GM12874 (cell line): ENCODE data around the gene MRPS27.

Source experiments
- TF ChIP-seq, protein P1 (sequence below): IDR thresholded peaks from 2 replicates; pipeline ENCODE4 v1.5.1; 2011; ENCODE audit warnings: low read depth, mild to moderate bottlenecking, control low read depth, low read length, moderate library complexity; ENCODE audit not compliant: insufficient read depth

The MRPS27 gene

GRCh38 chr5:72185496-72186329 lies 134.3 kb downstream of the MRPS27 start:
- TF ChIP-seq, protein P1, sequence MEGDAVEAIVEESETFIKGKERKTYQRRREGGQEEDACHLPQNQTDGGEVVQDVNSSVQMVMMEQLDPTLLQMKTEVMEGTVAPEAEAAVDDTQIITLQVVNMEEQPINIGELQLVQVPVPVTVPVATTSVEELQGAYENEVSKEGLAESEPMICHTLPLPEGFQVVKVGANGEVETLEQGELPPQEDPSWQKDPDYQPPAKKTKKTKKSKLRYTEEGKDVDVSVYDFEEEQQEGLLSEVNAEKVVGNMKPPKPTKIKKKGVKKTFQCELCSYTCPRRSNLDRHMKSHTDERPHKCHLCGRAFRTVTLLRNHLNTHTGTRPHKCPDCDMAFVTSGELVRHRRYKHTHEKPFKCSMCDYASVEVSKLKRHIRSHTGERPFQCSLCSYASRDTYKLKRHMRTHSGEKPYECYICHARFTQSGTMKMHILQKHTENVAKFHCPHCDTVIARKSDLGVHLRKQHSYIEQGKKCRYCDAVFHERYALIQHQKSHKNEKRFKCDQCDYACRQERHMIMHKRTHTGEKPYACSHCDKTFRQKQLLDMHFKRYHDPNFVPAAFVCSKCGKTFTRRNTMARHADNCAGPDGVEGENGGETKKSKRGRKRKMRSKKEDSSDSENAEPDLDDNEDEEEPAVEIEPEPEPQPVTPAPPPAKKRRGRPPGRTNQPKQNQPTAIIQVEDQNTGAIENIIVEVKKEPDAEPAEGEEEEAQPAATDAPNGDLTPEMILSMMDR = no peak

DNA sequence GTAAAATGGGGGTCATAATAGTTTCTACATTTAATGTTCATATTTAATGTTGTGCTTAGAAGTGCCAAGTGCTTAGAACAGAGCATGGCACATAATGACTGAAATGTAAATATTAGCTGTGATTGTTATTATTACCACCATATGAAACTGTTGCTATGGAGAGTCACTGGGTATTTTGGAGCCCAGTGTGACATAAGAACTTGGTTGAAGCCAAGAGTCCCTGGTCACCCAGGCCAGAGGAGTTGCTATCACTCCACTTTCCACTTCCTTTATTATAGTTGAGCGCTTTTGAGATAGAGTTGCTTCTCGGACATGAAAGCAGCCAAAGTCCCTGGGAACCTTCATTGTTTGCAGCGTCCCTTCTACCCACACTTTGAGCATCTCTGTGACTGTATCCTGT lies 135.6 kb downstream of the MRPS27 start:
- TF ChIP-seq, protein P1 = no peak

DNA sequence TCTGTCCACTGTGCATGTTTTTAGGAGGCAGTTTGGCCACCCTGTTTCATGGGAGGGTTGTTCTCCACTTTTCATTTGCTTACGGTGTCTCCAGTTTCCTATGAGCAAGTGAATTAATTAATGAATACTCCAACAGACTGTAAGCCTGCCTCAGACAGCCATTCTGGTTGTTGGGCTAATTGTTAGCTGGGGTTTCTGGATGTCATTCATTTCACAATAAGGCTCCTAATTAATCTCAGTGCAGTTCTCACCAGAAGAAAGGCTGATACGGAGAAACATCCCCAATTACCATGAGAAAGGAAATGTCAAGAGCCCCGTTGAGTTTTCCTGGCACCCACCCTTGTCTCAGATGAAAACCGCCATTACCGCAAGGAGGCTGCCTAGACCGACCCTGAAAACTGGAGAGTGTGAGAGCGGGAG lies 136.9 kb downstream of the MRPS27 start:
- TF ChIP-seq, protein P1 = no peak

DNA sequence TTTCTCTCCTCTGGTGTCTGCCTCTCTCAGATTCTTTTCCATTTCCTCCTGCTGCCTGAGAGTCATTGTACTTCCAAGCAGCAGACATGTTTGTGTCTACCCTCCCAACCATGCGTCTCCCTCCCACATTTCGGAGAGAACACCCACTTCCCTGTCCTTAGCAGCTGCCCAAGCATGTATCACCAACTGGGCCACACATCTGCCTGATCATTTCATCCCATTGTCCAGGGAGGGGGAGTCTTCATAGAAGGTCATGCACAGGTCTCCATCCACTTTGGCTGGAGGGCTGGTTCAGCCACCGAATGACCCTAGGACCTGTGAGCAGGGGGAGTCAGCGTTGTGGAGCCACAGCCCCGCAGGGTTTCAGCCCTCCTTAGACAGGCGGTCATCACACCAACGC lies 137.4 kb downstream of the MRPS27 start:
- TF ChIP-seq, protein P1 = no peak

- TF ChIP-seq, protein P1 = no peak
These were observed 139.1 kb downstream of the MRPS27 start for GRCh38 chr5:72180925-72181324.

DNA sequence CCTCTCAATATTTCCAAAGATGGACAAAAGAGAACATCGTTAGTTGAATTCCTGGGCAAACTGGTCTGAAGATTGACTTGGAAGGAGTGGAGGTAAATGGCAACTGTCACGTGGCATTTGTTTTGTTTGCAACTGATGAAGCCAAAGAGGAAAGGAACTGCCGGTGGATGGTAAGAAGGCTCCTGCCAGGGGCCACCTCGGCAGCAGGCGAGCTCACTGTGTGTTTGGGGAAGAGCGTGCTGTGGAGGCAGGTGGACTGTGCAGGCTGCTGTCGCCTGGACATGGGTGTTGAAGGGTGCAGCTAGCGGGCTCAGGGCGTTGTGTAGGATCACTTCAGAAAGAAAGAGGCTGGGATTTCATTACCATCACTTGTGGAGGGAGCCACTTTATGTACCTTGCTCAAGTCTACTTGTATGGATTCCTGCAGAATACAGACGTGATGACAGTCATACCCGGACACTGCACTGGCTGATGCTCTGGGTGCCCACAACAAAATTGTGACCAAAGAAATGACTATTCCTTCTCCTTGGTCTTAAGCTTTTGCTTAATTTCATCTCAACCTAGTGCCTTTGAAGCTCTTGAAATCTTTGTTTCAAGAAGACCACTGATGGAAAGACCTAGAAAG lies 140.1 kb downstream of the MRPS27 start:
- TF ChIP-seq, protein P1 = no peak

GRCh38 chr5:72179028-72179815 lies 140.8 kb downstream of the MRPS27 start:
- TF ChIP-seq, protein P1 = no peak
